Right renal cortex interstitium (tissue), 3 donors: ENCODE measurements around the gene PEX5. TPM values are rescaled to one million over a fixed set of nuclear protein-coding genes. Genes with fewer than 3 reads are reported as not detected.
"Not testable (repeated sequence)": the region's sequence is repeated elsewhere in the genome, so short reads cannot be mapped to it uniquely, and the experiment has no call there.

ENCODE experiments used
- DNase-seq, 3 donors: peaks; one replicate each; pipeline ENCODE4 v3.0.0-alpha.2; 2013; ENCODE audit warnings: low read depth in 3 of 3, low spot score in 2 of 3
- polyA plus RNA-seq, 3 donors: library from polyadenylated mRNA; unstranded; fragments of 120-200 nt; gene quantifications; one replicate each; pipeline ENCODE4 v1.2.1, GENCODE V29; 2013; ENCODE audit not compliant: insufficient read length in 3 of 3

The PEX5 gene
- polyA plus RNA-seq, 3 donors = 39.0 to 51.5 (median 48.8) TPM

GRCh38 chr12:7158781-7159609 lies 30.5 kb upstream of the PEX5 start:
- no peak for DNase-seq

GRCh38 chr12:7160183-7160582 lies 29.3 kb upstream of the PEX5 start:
- no peak for DNase-seq

GRCh38 chr12:7161327-7161726 lies 28.2 kb upstream of the PEX5 start:
- no peak for DNase-seq

GRCh38 chr12:7161811-7162210 lies 27.7 kb upstream of the PEX5 start:
- DNase-seq = no peak

GRCh38 chr12:7162691-7163114 lies 26.8 kb upstream of the PEX5 start:
- DNase-seq = no peak

GRCh38 chr12:7169951-7170350 lies 19.5 kb upstream of the PEX5 start:
- no peak for DNase-seq

GRCh38 chr12:7171854-7172253 lies 17.6 kb upstream of the PEX5 start:
- DNase-seq = no peak

- DNase-seq = no peak
These were observed 14.0 kb upstream of the PEX5 start for GRCh38 chr12:7175493-7175892.

GRCh38 chr12:7176595-7176994 lies 12.9 kb upstream of the PEX5 start:
- DNase-seq = no peak

- no peak for DNase-seq
These were observed 11.0 kb upstream of the PEX5 start for GRCh38 chr12:7178481-7178880.

GRCh38 chr12:7180685-7181084 lies 8.8 kb upstream of the PEX5 start:
- no peak for DNase-seq

GRCh38 chr12:7186058-7186457 lies 3.4 kb upstream of the PEX5 start:
- not testable (repeated sequence) for DNase-seq

GRCh38 chr12:7188562-7189397 lies 706 bp upstream of the PEX5 start:
- DNase-seq = peak in 2 of 3 donors; percentile 13 to 14

- DNase-seq = peak in 1 of 3 donors; percentile 13
These were observed 976 bp downstream of the PEX5 start for GRCh38 chr12:7190268-7191055.

GRCh38 chr12:7193674-7194073 lies 4.2 kb downstream of the PEX5 start:
- no peak for DNase-seq

- no peak for DNase-seq
These were observed 8.4 kb downstream of the PEX5 start for GRCh38 chr12:7197841-7198240.

- no peak for DNase-seq
These were observed 13.6 kb downstream of the PEX5 start for GRCh38 chr12:7203109-7203508.

GRCh38 chr12:7205091-7205490 lies 15.6 kb downstream of the PEX5 start:
- DNase-seq = no peak

GRCh38 chr12:7206691-7207090 lies 17.2 kb downstream of the PEX5 start:
- DNase-seq = no peak

- no peak for DNase-seq
These were observed 18.6 kb downstream of the PEX5 start for GRCh38 chr12:7207866-7208625.
